Peyer's patch (tissue), 4 donors: ENCODE data around the gene SDHD. TPM values are rescaled to one million over a fixed set of nuclear protein-coding genes. Genes with fewer than 3 reads are reported as not detected.

ENCODE experiments used
- DNase-seq, 3 donors: peaks; one replicate each; pipeline ENCODE4 v3.0.0-alpha.2; 2017 to 2019
- H3K27ac ChIP-seq, 4 donors: fragments of 200-600 bp; sonication (generic); one replicate each; pipeline ENCODE4 v1.5.1; 2016 to 2019
- H3K27me3 ChIP-seq, 2 donors: fragments of 200-600 bp; sonication (generic); one replicate each; pipeline ENCODE4 v1.5.1; 2019
- H3K36me3 ChIP-seq, 3 donors: fragments of 200-600 bp; sonication (generic); one replicate each; pipeline ENCODE4 v1.5.1; 2016 to 2019
- H3K4me1 ChIP-seq, 4 donors: fragments of 200-600 bp; sonication (generic); one replicate each; pipeline ENCODE4 v1.5.1; 2016 to 2019
- H3K4me3 ChIP-seq, 4 donors: fragments of 200-600 bp; sonication (generic); 1 replicate in 3 of 4; 2 replicates in 1 of 4; pipeline ENCODE4 v1.5.1; 2016 to 2019; ENCODE audit warnings: mild to moderate bottlenecking in 1 of 4
- H3K9me3 ChIP-seq, 4 donors: fragments of 200-600 bp; sonication (generic); one replicate each; pipeline ENCODE4 v1.5.1; 2016 to 2019; ENCODE audit warnings: mild to moderate bottlenecking in 1 of 4
- POLR2A ChIP-seq, 2 donors: fragments of 450-650 bp; IDR thresholded peaks; one replicate each; pipeline ENCODE4 v1.5.1; 2017; ENCODE audit warnings: antibody characterized with exemption in 2 of 2, mild to moderate bottlenecking in 2 of 2, moderate library complexity in 2 of 2
- total RNA-seq, 4 donors: library from RNA; depleted of rRNA; stranded (reverse); fragments of >200 nt; gene quantifications; one replicate each; pipeline ENCODE4 v1.1.0, GENCODE V29; 2016
- TF ChIP-seq, protein P1 (sequence below), 6 experiments: fragments of 450-650 bp in 4 of 6; fragments of 200-600 bp in 2 of 6; sonication (generic) in 1 of 6; IDR thresholded peaks; one replicate each; pipeline ENCODE4 v1.5.1; 2017 to 2019; ENCODE audit warnings: antibody characterized with exemption in 6 of 6, mild to moderate bottlenecking in 3 of 6, moderate library complexity in 1 of 6

The SDHD gene
- total RNA-seq, 4 donors from 2014 or later, result 114 to 290 (median 149) TPM

- Histone ChIP-seq H3K4me3 (no peak overlapping the region), H3K27ac (no peak overlapping the region), H3K27me3 (no peaks in the 10 kb centered on the region), H3K9me3 (no peaks in the 10 kb centered on the region), H3K36me3 (peaks cover 0 to 87% (median 0%) of the 10 kb centered on the region in 3 donors), H3K4me1 (no peaks in the 10 kb centered on the region)
- TF ChIP-seq, protein P1, sequence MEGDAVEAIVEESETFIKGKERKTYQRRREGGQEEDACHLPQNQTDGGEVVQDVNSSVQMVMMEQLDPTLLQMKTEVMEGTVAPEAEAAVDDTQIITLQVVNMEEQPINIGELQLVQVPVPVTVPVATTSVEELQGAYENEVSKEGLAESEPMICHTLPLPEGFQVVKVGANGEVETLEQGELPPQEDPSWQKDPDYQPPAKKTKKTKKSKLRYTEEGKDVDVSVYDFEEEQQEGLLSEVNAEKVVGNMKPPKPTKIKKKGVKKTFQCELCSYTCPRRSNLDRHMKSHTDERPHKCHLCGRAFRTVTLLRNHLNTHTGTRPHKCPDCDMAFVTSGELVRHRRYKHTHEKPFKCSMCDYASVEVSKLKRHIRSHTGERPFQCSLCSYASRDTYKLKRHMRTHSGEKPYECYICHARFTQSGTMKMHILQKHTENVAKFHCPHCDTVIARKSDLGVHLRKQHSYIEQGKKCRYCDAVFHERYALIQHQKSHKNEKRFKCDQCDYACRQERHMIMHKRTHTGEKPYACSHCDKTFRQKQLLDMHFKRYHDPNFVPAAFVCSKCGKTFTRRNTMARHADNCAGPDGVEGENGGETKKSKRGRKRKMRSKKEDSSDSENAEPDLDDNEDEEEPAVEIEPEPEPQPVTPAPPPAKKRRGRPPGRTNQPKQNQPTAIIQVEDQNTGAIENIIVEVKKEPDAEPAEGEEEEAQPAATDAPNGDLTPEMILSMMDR (IDR thresholded peaks at IDR 0.05), result no peak
- no peak for TF ChIP-seq POLR2A (IDR thresholded peaks at IDR 0.05)
- DNase-seq, result no peak
Measured at GRCh38 chr11:112049777-112050176, 36.9 kb upstream of the SDHD start.

GRCh38 chr11:112050721-112051120 lies 36.0 kb upstream of the SDHD start:
- no peaks in the 10 kb centered on the region for H3K4me1 ChIP-seq
- no peaks in the 10 kb centered on the region for H3K9me3 ChIP-seq
- TF ChIP-seq, protein P1 (IDR thresholded peaks at IDR 0.05), result no peak
- TF ChIP-seq POLR2A (IDR thresholded peaks at IDR 0.05), result no peak
- DNase-seq, result no peak
- peaks cover 0 to 85% (median 0%) of the 10 kb centered on the region in 3 donors for H3K36me3 ChIP-seq
- no peak overlapping the region for H3K4me3 ChIP-seq
- H3K27me3 ChIP-seq, result no peaks in the 10 kb centered on the region
- H3K27ac ChIP-seq, result peak overlapping the region in 1 of 4 donors; percentile 38

GRCh38 chr11:112051768-112052167 lies 34.9 kb upstream of the SDHD start:
- Histone ChIP-seq H3K27me3 (no peaks in the 10 kb centered on the region), H3K4me1 (no peaks in the 10 kb centered on the region), H3K9me3 (no peaks in the 10 kb centered on the region), H3K36me3 (peaks cover 0 to 82% (median 0%) of the 10 kb centered on the region in 3 donors), H3K27ac (no peak overlapping the region), H3K4me3 (no peak overlapping the region)
- DNase-seq, result no peak
- no peak for TF ChIP-seq POLR2A (IDR thresholded peaks at IDR 0.05)
- TF ChIP-seq, protein P1 (IDR thresholded peaks at IDR 0.05), result no peak

DNA sequence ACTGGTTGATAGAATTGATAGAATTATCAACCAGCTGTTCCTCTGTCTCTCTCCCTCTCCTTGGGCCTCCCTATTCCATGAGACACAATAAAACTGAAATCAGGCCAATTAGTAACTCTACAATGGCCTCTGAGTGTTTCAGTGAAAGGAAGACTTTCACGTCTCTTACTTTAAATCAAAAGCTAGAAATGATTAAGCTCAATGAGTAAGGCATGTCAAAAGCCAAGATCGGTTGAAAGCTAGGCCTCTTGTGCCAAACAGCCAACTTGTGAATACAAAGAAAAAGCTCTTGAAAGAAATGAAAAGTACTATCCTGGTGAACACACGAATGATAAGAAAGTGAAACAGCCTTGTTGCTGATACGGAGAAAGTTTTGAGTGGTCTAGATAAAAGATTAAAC lies 29.5 kb upstream of the SDHD start:
- no peak overlapping the region for H3K27ac ChIP-seq
- no peaks in the 10 kb centered on the region for H3K9me3 ChIP-seq
- peaks cover 0 to 91% (median 3%) of the 10 kb centered on the region in 3 donors for H3K36me3 ChIP-seq
- TF ChIP-seq POLR2A (IDR thresholded peaks at IDR 0.05), result no peak
- no peak overlapping the region for H3K4me3 ChIP-seq
- no peaks in the 10 kb centered on the region for H3K27me3 ChIP-seq
- DNase-seq, result no peak
- H3K4me1 ChIP-seq, result no peaks in the 10 kb centered on the region

DNA sequence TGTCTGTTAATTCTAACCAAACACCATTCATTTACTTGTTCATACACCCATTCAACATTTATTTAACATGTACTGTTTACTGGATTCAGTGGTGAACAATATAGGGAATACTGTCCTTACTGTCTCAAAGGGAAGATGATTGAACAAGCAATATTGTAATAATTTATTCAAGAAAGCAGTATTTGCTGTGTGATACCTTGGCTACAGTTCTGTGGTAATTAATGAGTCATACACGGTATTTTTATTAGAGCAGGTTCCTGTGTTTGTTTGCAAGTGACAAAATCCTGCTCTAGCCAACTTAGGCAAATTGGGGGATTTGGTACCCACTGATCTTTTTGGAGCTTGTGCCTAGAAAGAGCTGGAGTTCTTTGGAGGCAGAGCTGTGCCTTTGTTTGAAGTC lies 28.6 kb upstream of the SDHD start:
- Histone ChIP-seq H3K27me3 (no peaks in the 10 kb centered on the region), H3K36me3 (peaks cover 0 to 90% (median 3%) of the 10 kb centered on the region in 3 donors), H3K9me3 (no peaks in the 10 kb centered on the region), H3K4me3 (no peak overlapping the region), H3K27ac (no peak overlapping the region), H3K4me1 (no peaks in the 10 kb centered on the region)
- TF ChIP-seq, protein P1 (IDR thresholded peaks at IDR 0.05), result no peak
- TF ChIP-seq POLR2A (IDR thresholded peaks at IDR 0.05), result no peak
- DNase-seq, result no peak

DNA sequence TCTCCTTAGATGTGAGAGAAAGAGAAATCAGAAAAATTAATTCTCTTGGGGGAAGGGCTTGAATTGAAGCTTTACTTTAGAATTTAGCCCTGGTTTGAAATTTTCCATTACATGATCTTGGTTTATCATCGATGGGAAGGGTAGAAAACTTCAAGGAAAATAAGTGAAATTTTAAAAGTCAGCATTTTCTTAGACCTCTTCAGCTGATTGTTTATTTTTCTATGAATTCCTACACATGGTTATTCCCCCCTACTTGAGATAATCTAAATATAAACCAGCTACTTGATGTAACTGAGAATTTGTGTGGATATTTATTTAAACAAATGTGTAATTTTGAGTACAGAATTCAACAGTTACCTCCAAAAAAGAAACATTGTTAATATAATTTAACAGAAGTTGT lies 23.8 kb upstream of the SDHD start:
- Histone ChIP-seq H3K27ac (no peak overlapping the region), H3K9me3 (no peaks in the 10 kb centered on the region), H3K27me3 (no peaks in the 10 kb centered on the region), H3K4me3 (no peak overlapping the region), H3K4me1 (no peaks in the 10 kb centered on the region), H3K36me3 (peaks cover 0 to 47% (median 3%) of the 10 kb centered on the region in 3 donors)
- no peak for TF ChIP-seq POLR2A (IDR thresholded peaks at IDR 0.05)
- TF ChIP-seq, protein P1 (IDR thresholded peaks at IDR 0.05), result no peak
- DNase-seq, result no peak
